Measurements from ENCODE around the gene PSEN1.

The PSEN1 gene

GRCh38 chr14:73240816-73241480 lies 104.6 kb downstream of the PSEN1 start:
- DNase-seq, result no peak

- no peak for DNase-seq
Measured at GRCh38 chr14:73241481-73242165, 105.3 kb downstream of the PSEN1 start.

DNA sequence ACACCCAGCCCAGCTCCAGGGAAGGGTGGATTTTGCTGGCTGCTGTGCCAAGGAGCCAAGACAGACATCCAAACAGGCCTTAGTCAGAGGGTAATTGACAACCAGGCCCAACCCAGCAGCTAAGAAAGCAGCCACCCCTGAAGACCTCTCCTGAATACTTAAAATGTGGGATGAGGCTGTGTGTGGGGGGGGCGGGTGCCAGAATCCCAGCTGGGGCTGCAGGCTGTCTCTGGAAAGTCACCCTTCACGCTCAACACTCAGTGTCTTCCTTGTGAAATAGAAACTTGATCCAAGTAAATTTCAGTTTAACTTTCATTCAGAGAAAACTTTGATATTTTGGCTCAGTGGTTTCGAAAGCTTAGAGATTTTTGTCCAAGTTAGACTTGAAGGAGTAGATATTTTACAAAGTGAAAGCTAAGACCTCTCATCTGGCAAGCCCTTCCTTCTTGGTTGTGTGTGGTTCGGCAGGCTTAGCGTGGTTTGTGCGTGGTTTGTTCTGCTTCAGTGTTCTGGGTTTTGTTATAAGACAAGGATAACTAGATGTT lies 106.1 kb downstream of the PSEN1 start:
- no peak for DNase-seq

- no peak for DNase-seq
Measured at GRCh38 chr14:73243341-73243740, 107.0 kb downstream of the PSEN1 start.

DNA sequence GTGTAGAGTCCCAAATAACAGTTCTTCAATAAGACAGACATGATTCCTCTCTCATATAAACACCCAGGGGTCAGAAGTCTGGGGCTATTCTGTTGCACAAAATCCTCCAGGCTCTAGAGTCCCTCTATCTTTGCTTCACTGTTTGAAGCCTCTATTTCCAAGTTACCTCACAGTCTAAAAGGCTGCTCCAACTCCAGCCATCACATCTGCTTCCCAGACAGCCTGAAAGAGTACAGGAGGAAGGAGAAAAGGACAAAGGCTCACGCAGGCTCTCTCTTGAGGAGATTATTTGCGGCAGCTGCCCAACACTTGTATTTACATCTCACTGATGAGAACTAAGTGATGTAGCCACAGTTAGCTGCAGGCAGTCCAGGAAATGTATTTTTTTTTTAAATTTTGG lies 107.4 kb downstream of the PSEN1 start:
- no peak for DNase-seq

GRCh38 chr14:73244541-73245290 lies 108.4 kb downstream of the PSEN1 start:
- DNase-seq, result no peak

- peak; percentile 52 for DNase-seq
Measured at GRCh38 chr14:73245480-73246325, 109.4 kb downstream of the PSEN1 start.

DNA sequence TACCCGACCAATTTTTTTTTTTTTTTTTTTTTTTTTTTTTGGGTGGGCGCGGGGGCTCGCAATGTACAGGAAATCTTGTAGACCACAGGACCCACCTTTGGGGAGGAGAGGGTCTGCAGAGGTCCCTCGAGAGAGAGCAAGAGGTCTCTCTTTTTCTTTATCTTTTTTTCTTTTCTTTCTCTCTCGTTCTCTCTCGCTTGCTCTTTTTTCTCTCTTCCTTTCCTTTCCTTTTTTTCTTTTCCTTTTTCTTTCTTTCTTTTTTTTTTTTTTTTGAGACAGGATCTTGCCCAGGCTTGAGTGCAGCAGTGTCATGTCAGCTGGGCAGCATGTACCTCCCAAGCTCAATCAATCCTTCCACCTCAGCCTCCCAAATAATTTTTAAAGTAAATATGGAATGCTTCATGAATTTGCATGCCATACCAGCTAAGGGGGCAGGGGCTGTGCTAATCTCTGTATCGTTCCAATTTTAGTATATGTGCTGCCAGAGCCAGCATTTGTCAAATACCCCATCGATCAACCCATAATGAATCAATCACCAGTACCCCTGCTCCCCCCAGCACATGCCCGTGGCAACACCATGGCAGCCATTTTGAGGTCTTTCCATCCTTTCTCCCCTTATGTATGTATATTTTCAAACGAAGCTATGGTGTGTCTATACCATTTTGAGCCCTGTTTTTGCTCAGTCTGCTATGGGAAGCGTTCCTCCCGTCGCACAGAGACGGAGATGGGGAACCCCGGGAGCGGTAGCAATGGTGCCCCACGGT lies 110.3 kb downstream of the PSEN1 start:
- DNase-seq, result no peak

- DNase-seq, result no peak
Measured at GRCh38 chr14:73248108-73248868, 112.0 kb downstream of the PSEN1 start.

DNA sequence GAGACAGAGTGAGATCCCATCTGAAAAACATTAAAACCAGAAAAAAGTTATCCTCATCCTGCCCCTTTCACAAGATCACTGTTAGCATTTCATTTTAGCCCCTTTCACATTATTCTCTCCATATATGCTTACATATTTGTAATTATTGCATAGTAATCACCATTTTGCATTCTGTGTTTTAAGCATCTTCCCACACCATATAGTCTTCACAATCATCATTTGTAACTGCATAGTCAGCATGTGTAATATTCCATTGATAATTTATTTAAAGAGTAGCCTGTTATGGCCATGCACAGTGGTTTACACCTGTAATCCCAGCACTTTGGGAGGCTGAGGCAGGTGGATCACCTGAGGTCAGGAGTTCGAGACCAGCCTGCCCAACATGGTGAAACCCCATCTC lies 112.8 kb downstream of the PSEN1 start:
- DNase-seq, result no peak

DNA sequence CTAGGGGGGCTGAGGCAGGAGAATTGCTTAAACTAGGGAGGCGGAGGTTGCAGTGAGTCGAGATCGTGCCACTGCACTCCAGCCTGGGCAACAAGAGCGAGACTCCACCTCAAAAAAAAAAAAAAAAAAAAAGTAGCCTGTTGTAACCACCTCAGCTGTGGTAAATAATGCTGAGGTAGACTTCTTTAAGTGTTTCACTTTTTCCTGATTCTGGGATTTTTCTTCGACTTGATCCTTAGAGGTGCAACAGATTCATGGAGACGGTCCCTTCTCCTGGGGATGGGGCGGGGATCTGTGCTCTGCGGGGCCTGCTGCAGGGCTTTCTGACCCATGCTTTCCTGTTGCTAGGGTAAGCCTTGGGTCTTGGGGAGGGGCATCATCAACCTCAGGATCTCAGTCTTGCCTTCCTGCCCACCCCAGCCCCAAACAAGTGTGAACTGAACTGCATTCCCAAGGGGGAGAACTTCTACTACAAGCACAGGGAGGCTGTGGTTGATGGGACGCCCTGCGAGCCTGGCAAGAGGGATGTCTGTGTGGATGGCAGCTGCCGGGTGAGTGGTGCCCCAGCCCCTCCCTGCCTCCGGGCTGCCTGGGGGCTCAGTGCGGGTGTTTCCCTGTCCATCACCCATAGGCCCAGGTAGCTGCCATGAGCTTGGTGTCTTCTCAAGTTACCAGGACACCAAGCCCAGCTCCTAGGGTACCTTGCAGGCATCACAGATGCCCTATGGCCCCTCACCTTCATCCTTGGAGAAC lies 113.4 kb downstream of the PSEN1 start:
- no peak for DNase-seq

GRCh38 chr14:73250317-73250713 lies 114.0 kb downstream of the PSEN1 start:
- no peak for DNase-seq

DNA sequence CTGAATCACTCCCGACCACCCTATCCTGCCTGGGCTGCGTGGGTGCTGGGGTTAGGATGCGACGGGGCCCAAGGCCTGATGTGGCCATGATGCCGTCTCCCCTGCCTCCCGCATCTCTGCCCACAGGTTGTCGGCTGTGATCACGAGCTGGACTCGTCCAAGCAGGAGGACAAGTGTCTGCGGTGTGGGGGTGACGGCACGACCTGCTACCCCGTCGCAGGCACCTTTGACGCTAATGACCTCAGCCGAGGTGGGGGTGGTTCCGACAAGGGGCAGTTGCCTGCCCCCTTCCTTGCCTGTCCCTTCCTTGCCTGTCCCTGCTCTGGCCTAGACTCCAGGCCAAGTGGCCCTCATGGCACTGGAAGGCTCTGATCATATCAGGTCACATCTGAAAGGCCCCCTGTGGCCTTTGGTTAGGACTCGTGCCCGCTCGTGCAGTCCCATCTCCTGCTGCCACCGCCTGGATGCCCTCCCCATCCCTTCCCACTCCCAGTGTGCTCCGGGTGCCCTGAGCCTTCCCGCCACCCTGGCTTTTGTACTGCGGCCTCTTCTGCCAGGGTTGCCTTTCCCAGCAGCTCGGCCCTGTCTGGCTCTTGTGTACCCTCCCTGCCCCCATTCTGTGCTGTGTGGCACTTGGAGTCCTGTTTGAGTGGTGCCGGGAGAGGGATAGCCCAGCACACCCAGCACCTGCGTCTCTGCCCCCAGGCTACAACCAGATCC lies 114.6 kb downstream of the PSEN1 start:
- no peak for DNase-seq

- no peak for DNase-seq
Measured at GRCh38 chr14:73251516-73252215, 115.4 kb downstream of the PSEN1 start.

DNA sequence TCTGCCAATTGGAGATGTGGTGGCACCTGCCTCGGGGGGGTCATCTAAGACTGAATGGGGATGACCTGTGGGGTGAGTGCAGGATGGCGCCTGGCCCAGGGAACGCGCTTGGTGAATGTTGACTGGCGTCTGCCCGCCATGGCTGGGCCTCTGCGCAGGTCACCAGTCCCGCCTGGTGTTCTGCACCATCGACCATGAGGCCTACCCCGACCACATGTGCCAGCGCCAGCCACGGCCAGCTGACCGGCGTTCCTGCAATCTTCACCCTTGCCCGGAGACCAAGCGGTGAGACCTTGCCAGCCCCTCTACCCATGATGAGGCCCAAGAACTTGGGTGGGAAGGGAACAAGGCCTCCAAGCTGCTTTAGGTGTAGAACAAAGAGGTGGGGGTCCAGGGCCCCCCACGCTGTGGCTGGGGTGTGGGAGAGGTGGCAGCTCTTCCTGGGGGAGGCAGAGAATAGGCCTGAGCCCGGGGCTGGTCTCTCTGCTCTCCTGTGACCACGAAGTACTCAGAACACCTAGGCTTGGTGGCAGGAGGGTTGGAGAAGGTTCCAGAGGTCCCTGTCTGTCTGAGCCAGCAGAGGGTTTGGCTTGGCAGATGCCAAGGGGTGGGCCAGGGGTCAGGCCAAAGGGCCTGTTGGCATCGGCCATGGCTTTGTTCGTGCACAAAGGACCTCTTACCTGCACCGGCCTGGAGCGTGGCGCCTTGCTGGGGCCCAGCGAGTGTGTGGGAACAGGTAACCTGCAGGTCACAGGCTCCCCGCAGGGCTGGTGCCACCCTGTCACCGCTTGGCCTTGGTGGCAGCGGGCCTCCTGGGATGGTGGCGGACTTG lies 116.4 kb downstream of the PSEN1 start:
- DNase-seq, result no peak

DNA sequence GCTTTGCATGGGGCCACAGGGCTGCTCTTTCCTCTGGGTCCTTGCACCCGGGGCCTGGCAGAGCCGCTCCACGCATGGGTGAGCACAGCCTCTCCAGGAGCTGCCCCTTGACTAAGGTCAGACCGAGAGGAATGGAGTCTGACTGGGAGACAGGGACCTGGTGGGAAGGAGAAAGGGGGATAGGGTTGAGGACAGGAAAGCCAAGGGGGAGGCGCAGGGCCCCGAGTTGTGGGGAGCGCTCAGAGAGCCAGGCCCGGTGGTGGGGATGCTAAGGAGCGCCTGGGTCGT lies 117.0 kb downstream of the PSEN1 start:
- no peak for DNase-seq

DNA sequence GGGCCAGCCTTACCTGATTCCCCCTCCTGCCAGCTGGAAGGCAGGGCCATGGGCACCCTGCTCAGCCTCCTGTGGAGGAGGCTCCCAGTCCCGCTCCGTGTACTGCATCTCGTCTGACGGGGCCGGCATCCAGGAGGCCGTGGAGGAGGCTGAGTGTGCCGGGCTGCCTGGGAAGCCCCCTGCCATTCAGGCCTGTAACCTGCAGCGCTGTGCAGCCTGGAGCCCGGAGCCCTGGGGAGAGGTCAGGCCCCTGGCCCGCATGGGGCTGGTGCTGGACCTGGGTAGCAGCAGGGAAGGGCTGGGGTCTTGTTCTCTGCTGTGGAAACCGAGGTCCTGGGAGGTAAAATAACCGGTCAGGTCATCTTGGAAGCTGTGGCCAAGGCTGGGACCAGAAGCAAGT lies 117.4 kb downstream of the PSEN1 start:
- no peak for DNase-seq
